Astrocyte of the hippocampus (primary cell): Measurements from ENCODE around the gene AKAP12.
"Not testable (repeated sequence)": the region's sequence is repeated elsewhere in the genome, so short reads cannot be mapped to it uniquely, and the experiment has no call there.

ENCODE experiments used
- DNase-seq: peaks from one replicate; pipeline ENCODE4 v3.0.0; 2011; ENCODE audit warnings: low read depth, low spot score

The AKAP12 gene

DNA sequence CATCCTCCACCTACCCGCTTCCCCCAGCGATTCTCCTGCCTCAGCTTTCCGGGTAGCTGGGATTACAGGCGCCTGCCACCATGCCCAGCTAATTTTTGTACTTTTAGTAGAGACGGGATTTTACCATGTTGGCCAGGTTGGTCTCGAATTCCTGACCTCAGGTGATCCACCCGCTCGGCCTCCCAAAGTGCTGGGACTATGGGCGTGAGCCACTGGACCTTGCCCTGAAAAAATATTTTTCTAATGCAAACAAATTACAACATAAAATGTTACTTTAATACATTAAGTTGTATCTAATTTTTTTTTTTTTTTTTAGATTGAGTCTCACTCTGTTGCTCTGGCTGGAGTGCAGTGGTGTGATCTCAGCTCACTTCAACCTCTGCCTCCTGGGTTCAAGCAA lies 142.9 kb downstream of the AKAP12 start:
- not testable (repeated sequence) for DNase-seq

GRCh38 chr6:151384151-151384550 lies 144.4 kb downstream of the AKAP12 start:
- DNase-seq, result no peak

GRCh38 chr6:151385177-151385576 lies 145.4 kb downstream of the AKAP12 start:
- DNase-seq, result no peak

- peak; percentile 49 for DNase-seq
These were observed 147.6 kb downstream of the AKAP12 start for GRCh38 chr6:151387175-151387970.

- no peak for DNase-seq
These were observed 148.5 kb downstream of the AKAP12 start for GRCh38 chr6:151388236-151388635.

DNA sequence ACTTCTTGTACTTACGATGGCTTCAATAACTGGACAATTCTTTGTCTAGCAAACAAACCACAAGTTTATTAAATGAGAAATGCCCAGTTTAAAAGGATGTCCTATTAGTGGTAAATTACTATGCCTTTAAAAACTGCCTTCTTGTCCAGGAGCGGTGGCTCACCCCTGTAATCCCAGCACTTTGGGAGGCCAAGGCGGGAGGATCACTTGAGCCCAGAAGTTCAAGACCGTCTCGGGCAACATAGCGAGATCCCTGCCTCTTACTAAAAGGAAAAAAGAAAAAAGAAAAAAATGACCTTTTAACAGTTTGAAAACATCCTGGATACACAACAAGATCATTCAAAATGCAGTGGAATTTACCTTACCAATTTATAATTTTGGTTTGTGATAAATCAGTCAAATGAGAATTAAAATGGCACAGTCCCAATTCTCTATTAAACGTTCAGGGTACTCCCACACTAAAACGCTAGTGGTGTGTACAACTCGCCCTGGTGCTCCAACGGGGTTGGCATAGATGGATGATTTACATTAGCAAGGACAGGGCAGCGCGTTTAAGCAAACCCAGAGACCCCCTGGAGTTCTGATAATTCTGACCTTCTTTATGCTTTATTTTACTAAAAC lies 149.3 kb downstream of the AKAP12 start:
- no peak for DNase-seq

- peak; percentile 76 for DNase-seq
These were observed 150.0 kb downstream of the AKAP12 start for GRCh38 chr6:151389618-151390275.

DNA sequence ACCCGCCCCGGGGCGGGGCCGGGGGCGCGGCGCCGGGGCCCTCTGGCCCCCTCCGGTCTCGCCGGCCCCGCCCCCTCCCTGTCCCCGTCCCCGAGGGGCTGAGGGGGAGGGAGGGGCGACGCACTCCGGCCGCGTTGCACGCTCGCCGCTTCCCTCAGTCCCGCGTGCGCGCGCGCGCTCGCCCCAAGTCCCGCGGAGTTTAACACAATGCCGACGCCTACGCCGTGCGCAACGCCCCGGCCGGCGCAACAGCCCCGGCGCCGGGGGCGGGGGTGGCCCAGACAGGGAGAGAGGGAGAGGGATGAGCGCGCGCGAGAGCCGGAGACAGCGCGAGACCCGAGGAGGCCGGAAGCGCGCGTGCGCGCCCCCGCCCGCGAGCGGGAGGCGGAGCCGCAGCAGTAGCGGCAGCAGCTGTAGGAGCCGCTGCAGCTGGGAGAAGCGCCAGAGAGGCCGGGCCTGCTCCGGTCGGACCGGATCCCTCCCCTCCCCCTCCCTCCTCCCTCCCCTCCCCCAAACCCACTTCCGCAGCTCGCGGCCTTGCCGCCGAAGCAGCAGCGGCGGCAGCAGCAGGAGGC lies 150.6 kb downstream of the AKAP12 start:
- DNase-seq, result peak; percentile 100

DNA sequence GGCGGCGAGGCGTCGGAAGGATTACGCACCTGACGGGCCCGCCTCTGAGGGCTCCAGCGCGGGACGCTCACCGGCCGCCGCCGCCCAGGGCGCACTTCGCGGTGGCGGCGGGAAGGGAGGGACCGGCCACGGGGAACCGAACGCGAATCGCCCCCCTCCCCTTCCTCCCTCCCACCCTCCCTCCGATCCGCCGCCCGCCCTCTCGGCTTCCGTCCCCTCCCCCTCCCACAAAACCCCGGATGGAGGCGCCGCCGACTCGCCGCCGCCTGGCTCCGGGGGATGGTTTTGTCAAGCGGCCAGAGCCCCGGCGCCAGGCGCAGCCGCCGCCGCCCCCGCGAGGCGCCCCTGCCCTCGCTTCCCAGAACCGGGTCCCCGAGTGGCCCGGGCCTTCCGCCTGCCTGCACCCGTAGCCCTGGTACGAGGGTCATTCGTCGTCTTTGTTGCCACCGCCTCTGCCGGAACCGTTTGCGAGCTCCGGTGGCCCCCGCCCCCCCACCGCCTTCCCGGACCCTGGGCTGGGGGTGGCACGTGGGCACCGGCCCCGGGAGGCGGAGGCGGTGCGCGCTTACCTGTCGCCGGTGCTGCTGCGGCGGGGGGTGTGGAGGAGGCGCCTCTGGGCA lies 151.2 kb downstream of the AKAP12 start:
- peak; percentile 86 for DNase-seq

GRCh38 chr6:151391471-151392413 lies 152.0 kb downstream of the AKAP12 start, which contains the start of gene ZBTB2:
TSS of gene ZBTB2 (minus strand) at chr6:151391559. CDS start at chr6:151373637, 17,922 bp downstream.
- peak; percentile 85 for DNase-seq

GRCh38 chr6:151392427-151392826 lies 152.7 kb downstream of the AKAP12 start:
- DNase-seq, result no peak

DNA sequence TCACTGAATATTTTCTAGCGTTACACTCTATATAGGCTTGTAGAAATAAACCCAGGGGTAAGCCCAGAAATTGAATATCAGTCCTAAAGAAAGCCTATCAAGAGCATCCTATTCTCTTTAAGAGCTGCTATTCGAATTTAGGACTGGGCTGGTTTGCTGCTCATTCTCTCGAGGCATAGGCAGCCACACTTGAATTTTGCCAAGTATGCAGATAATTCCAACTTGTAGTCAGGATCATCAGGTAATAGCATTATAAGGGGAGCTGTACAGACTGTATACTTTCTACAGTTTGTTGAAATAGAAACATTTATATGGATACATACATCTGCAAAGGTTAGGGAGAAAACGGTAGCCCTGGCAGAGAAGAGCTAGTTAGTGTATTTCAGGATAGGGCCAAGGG lies 153.6 kb downstream of the AKAP12 start:
- DNase-seq, result no peak

GRCh38 chr6:151399679-151400078 lies 159.9 kb downstream of the AKAP12 start:
- DNase-seq, result peak; percentile 34

DNA sequence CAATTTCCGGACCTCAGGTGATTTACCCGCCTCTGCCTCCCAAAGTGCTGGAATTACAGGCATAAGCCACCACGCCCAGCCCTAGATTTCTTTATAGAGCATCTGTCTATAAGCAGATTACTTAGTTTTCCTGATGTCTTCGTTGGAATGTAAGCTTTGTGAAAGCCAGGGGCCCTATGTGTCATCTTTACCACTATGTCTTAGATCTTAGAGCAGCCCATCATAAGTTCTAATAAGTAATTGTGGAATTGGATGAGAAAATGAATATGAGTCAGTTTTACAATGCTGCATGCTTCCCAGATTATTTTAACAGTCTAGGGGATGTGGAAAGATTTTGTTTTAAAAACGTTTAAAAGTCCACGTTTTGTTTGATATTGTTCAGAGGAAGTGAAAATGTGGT lies 160.7 kb downstream of the AKAP12 start:
- no peak for DNase-seq

- DNase-seq, result no peak
These were observed 162.5 kb downstream of the AKAP12 start for GRCh38 chr6:151402228-151402627.

DNA sequence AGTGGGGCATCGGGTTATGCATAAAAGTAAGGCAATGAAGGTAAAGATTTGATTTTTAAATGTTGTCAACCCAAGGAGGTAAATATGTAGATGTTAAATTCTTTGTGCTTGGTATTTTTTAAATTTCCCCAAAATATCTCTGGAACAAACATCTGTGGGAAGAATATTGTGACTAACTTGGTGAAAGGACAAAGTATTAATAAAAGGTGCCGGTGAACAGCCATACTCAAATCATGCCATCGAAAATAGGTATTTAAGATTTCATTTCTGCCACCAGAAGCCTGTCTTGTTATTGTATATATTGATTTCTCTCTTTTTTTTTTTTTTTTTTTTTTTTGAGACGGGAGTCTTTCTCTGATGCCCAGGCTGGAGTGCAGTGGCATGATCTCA lies 164.1 kb downstream of the AKAP12 start:
- DNase-seq, result no peak
